Glutamatergic neuron (in vitro differentiated cells): ENCODE data around the gene FTCDNL1. TPM values are rescaled to one million over a fixed set of nuclear protein-coding genes. Genes with fewer than 3 reads are reported as not detected.

Source experiments
- DNase-seq: peaks from one replicate; pipeline ENCODE4 v3.0.0; 2022
- H3K27ac Mint-ChIP-seq: one replicate; pipeline ENCODE4 v1.8.0; 2020; ENCODE audit warnings: mild to moderate bottlenecking, mixed read lengths, inconsistent platforms; ENCODE audit not compliant: unreplicated experiment
- H3K27me3 Mint-ChIP-seq: one replicate; pipeline ENCODE4 v1.8.0; 2020; ENCODE audit warnings: mild to moderate bottlenecking, moderate library complexity, mixed read lengths, inconsistent platforms; ENCODE audit not compliant: unreplicated experiment
- H3K36me3 Mint-ChIP-seq: one replicate; pipeline ENCODE4 v1.8.0; 2020; ENCODE audit warnings: mild to moderate bottlenecking, mixed read lengths, inconsistent platforms; ENCODE audit not compliant: unreplicated experiment
- H3K4me1 Mint-ChIP-seq: one replicate; pipeline ENCODE4 v1.8.0; 2020; ENCODE audit warnings: mild to moderate bottlenecking, low read depth, mixed read lengths, inconsistent platforms; ENCODE audit not compliant: unreplicated experiment
- H3K4me3 Mint-ChIP-seq: one replicate; pipeline ENCODE4 v1.8.0; 2020; ENCODE audit warnings: mild to moderate bottlenecking, mixed read lengths, inconsistent platforms; ENCODE audit not compliant: unreplicated experiment
- H3K9me3 Mint-ChIP-seq: one replicate; pipeline ENCODE4 v1.8.0; 2020; ENCODE audit warnings: mild to moderate bottlenecking, moderate library complexity, mixed read lengths, inconsistent platforms; ENCODE audit not compliant: unreplicated experiment
- total RNA-seq: library from RNA; stranded (reverse); fragmentation: NEBNext Ultra II Directional; extraction: Animal tissue kit (Norgen Biotek cat#: 25700); gene quantifications from one replicate; pipeline ENCODE4 v1.2.1, GENCODE V29; 2021; ENCODE audit not compliant: unreplicated experiment
- TF ChIP-seq, protein P1 (sequence below): fragments of 200-600 bp; sonication (generic); IDR thresholded peaks from one replicate; pipeline ENCODE4 v1.5.0; 2021; ENCODE audit not compliant: partially characterized antibody, unreplicated experiment

FTCDNL1 gene
- total RNA-seq, 1 donor from 2014 or later = 0.74 TPM

DNA sequence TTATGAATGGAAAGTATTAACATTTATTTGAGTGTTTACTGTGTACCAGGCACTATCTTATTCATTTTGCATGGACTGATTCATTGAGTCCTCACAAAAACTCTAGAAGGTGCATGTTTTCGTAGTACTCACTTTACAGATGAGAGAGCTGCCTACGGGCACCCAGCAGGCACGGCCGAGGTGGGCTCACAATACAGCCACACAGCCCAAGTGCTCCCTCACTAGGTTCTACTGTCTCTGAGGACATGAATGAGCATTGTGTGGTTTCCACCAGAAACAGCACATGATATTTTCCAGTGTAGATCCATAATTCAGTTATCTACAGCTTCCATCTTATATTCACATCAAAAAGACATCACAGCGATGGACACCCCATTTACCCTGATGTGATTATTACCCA, 101.4 kb downstream of the FTCDNL1 start:
- no peak overlapping the region for H3K4me3 Mint-ChIP-seq
- H3K9me3 Mint-ChIP-seq = no peaks in the 10 kb centered on the region
- H3K36me3 Mint-ChIP-seq = peaks cover 11% of the 10 kb centered on the region
- H3K27me3 Mint-ChIP-seq = peaks cover 2% of the 10 kb centered on the region
- no peak for DNase-seq
- no peak overlapping the region for H3K27ac Mint-ChIP-seq
- H3K4me1 Mint-ChIP-seq = peaks cover 7% of the 10 kb centered on the region
- TF ChIP-seq, protein P1, sequence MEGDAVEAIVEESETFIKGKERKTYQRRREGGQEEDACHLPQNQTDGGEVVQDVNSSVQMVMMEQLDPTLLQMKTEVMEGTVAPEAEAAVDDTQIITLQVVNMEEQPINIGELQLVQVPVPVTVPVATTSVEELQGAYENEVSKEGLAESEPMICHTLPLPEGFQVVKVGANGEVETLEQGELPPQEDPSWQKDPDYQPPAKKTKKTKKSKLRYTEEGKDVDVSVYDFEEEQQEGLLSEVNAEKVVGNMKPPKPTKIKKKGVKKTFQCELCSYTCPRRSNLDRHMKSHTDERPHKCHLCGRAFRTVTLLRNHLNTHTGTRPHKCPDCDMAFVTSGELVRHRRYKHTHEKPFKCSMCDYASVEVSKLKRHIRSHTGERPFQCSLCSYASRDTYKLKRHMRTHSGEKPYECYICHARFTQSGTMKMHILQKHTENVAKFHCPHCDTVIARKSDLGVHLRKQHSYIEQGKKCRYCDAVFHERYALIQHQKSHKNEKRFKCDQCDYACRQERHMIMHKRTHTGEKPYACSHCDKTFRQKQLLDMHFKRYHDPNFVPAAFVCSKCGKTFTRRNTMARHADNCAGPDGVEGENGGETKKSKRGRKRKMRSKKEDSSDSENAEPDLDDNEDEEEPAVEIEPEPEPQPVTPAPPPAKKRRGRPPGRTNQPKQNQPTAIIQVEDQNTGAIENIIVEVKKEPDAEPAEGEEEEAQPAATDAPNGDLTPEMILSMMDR = no peak

DNA sequence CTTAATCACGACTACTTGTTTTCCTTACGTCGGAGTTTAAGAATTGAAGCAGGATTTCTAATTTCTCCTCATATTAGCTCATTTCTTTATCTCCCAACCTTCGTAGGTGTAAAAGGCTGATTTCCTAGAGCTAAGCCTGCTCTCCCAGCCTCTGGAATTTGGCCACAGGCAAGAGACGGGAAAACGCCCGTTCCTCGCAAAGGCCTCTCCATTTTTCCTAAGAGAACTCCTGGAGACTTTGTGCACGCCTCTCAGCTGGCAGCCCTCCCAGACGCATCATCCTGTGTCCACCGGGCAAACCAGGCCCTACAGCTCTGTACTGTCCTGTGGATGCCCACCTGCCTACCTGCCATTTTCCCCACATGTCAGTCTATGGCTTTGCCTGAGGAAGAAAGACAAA, 106.3 kb downstream of the FTCDNL1 start:
- TF ChIP-seq, protein P1 = no peak
- no peak overlapping the region for H3K27ac Mint-ChIP-seq
- H3K27me3 Mint-ChIP-seq = peaks cover 2% of the 10 kb centered on the region
- peaks cover 11% of the 10 kb centered on the region for H3K4me1 Mint-ChIP-seq
- no peak overlapping the region for H3K4me3 Mint-ChIP-seq
- no peaks in the 10 kb centered on the region for H3K9me3 Mint-ChIP-seq
- DNase-seq = no peak
- H3K36me3 Mint-ChIP-seq = no peaks in the 10 kb centered on the region

DNA sequence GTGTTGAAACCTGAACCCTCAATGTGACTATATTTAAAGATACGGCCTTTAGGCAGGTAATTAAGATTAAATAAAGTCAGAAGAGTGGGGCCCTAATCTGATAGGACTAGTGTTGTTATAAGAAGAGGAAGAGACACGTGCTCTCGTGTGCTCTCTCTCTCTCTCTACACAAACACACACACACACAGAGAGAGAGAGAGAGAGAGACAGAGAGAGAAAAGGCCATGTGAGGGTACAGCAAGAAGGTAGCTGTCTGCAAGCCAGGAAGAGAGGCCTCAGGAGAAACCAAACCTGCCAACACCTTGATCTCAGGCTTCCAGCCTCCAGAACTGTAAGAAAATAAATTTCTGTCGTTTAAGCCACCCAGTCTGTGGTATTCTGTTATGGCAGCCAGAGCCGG, 106.7 kb downstream of the FTCDNL1 start:
- Mint-ChIP-seq H3K27me3 (peaks cover 2% of the 10 kb centered on the region), H3K27ac (no peak overlapping the region), H3K4me3 (no peak overlapping the region), H3K4me1 (peaks cover 11% of the 10 kb centered on the region), H3K9me3 (no peaks in the 10 kb centered on the region), H3K36me3 (no peaks in the 10 kb centered on the region)
- DNase-seq = no peak
- TF ChIP-seq, protein P1 = no peak

DNA sequence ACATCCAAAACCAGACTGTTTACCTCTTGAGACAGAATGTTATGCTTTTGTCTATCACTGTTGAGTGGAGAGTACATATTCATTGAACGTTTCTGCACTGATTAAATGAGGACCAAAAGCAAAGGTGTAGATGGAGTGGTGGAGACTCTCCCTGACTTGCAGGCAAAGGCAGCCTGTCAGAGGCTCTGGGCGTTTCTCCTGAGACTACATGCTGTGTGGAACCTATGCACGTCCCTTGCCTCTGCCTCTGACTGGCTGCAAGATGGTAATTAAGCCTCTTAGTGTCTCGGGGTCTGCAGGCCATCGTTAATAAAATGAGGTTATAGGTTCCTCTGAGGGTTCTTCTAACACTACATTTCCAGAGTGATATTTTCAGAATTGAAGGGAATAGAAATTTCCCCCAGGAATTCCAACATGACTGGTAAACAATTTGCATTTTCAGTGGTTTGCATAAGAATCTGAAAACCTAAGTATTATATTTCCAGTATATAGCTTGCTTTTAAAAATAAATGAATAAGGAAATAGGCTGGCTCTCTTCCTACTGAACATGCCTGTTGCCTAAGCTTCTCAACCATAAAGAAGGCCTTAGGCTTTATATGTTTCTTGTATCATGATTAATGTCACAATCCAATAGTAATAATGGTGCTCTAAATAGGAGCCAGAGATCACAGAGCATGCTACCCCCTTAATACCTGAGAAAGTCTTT, 107.4 kb downstream of the FTCDNL1 start:
- TF ChIP-seq, protein P1 = no peak
- no peaks in the 10 kb centered on the region for H3K36me3 Mint-ChIP-seq

DNA sequence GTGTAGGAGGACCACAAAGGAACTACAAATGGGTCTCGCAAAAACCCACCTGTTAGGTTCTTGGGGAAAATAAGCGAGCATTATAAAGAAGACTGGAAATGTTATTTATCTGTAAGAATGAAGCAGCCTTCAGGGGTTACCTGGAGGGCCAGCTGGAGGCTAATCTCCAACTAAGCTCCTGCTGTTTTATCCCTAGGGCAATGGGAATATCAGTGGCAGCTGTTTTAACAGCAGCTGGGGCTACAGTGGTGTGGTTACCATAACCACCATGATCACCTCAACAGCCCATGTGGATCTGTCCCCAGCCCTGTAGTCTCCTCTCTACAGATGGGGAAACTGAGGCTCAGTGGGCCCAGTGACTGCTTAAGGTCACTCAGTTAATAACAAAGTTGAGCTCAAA, 108.1 kb downstream of the FTCDNL1 start:
- DNase-seq = no peak
- TF ChIP-seq, protein P1 = no peak
- no peak overlapping the region for H3K4me3 Mint-ChIP-seq
- no peak overlapping the region for H3K27ac Mint-ChIP-seq
- peaks cover 11% of the 10 kb centered on the region for H3K4me1 Mint-ChIP-seq
- H3K27me3 Mint-ChIP-seq = peaks cover 2% of the 10 kb centered on the region
- no peaks in the 10 kb centered on the region for H3K36me3 Mint-ChIP-seq
- H3K9me3 Mint-ChIP-seq = no peaks in the 10 kb centered on the region

More for the DNA sequence above, 107.4 kb downstream of the FTCDNL1 start:
- no peak overlapping the region for H3K4me3 Mint-ChIP-seq
- DNase-seq = no peak
- no peak overlapping the region for H3K27ac Mint-ChIP-seq
- peaks cover 11% of the 10 kb centered on the region for H3K4me1 Mint-ChIP-seq
- H3K9me3 Mint-ChIP-seq = no peaks in the 10 kb centered on the region
- peaks cover 2% of the 10 kb centered on the region for H3K27me3 Mint-ChIP-seq
